Uterus (tissue), 2 donors: ENCODE results near the gene OAS2.

Source experiments
- POLR2A ChIP-seq, 2 donors: fragments of 450-650 bp; IDR thresholded peaks; one replicate each; pipeline ENCODE4 v1.6.1; 2016; ENCODE audit warnings: antibody characterized with exemption in 2 of 2, mild to moderate bottlenecking in 1 of 2, moderate library complexity in 1 of 2
- TF ChIP-seq, protein P1 (sequence below), 4 experiments: fragments of 200-600 bp in 2 of 4; fragments of 450-650 bp in 2 of 4; sonication (generic) in 2 of 4; IDR thresholded peaks; one replicate each; pipeline ENCODE4 v1.5.1; 2016 to 2019; ENCODE audit warnings: antibody characterized with exemption in 4 of 4, mild to moderate bottlenecking in 2 of 4, moderate library complexity in 1 of 4

DNA sequence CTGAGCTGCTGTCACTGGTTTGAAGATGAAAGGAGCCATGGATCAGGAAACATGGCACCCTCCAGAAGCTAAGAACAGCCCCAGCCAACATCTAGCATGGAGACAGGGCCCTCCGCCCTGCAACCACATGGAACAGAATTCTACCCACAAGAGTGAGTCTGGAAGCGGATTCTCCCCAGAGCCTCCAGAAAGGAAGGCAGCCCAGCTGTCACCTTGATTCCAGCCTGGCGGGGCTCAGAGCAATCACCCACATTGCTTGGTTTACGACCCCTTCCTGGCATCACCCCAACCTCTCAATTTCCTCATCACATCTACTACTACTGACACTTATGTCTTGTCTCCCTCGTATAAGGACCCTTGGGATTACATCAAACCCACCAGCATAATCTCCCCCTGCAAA lies 38.5 kb downstream of the OAS2 start:
- TF ChIP-seq, protein P1, sequence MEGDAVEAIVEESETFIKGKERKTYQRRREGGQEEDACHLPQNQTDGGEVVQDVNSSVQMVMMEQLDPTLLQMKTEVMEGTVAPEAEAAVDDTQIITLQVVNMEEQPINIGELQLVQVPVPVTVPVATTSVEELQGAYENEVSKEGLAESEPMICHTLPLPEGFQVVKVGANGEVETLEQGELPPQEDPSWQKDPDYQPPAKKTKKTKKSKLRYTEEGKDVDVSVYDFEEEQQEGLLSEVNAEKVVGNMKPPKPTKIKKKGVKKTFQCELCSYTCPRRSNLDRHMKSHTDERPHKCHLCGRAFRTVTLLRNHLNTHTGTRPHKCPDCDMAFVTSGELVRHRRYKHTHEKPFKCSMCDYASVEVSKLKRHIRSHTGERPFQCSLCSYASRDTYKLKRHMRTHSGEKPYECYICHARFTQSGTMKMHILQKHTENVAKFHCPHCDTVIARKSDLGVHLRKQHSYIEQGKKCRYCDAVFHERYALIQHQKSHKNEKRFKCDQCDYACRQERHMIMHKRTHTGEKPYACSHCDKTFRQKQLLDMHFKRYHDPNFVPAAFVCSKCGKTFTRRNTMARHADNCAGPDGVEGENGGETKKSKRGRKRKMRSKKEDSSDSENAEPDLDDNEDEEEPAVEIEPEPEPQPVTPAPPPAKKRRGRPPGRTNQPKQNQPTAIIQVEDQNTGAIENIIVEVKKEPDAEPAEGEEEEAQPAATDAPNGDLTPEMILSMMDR (IDR thresholded peaks at IDR 0.05), result no peak
- TF ChIP-seq POLR2A (IDR thresholded peaks at IDR 0.05), result no peak
